Chondrocyte (in vitro differentiated cells): ENCODE data around the gene SARNP. TPM values are rescaled to one million over a fixed set of nuclear protein-coding genes. Genes with fewer than 3 reads are reported as not detected.

Experiments
- DNase-seq: peaks from one replicate; pipeline ENCODE4 v3.0.0; 2021; ENCODE audit warnings: mixed read lengths, low spot score
- H3K27ac Mint-ChIP-seq: one replicate; pipeline ENCODE4 v1.8.0; 2021; ENCODE audit warnings: mild to moderate bottlenecking, moderate library complexity, mixed read lengths; ENCODE audit not compliant: unreplicated experiment
- H3K27me3 Mint-ChIP-seq: 2 replicates; pipeline ENCODE4 v1.8.0; 2021; ENCODE audit warnings: low read depth, mixed read lengths
- H3K36me3 Mint-ChIP-seq: 2 replicates; pipeline ENCODE4 v1.8.0; 2021; ENCODE audit warnings: low read depth, mixed read lengths
- H3K4me1 Mint-ChIP-seq: 2 replicates; pipeline ENCODE4 v1.8.0; 2021; ENCODE audit warnings: low read depth, mild to moderate bottlenecking, mixed read lengths
- H3K4me3 Mint-ChIP-seq: one replicate; pipeline ENCODE4 v1.8.0; 2021; ENCODE audit warnings: mild to moderate bottlenecking, moderate library complexity, mixed read lengths; ENCODE audit not compliant: unreplicated experiment
- H3K9me3 Mint-ChIP-seq: 2 replicates; pipeline ENCODE4 v1.8.0; 2021; ENCODE audit warnings: low read depth, mixed read lengths
- CTCF ChIP-seq: fragments of 200-600 bp; sonication (generic); IDR thresholded peaks from 2 replicates; pipeline ENCODE4 v1.5.0; 2021; ENCODE audit warnings: antibody characterized with exemption, mild to moderate bottlenecking, moderate library complexity
- total RNA-seq: library from RNA; stranded (reverse); gene quantifications from 3 replicates; pipeline ENCODE4 v1.2.1, GENCODE V29; 2021

Gene SARNP
- total RNA-seq, 1 donor from 2014 or later = 54.0 TPM

- H3K27me3 Mint-ChIP-seq = no peaks in the 10 kb centered on the region
- H3K4me3 Mint-ChIP-seq = peak overlapping the region; percentile 42
- peaks cover 32% of the 10 kb centered on the region for H3K4me1 Mint-ChIP-seq
- peak overlapping the region; percentile 54 for H3K27ac Mint-ChIP-seq
- H3K9me3 Mint-ChIP-seq = no peaks in the 10 kb centered on the region
- TF ChIP-seq CTCF = no peak
- peaks cover 10% of the 10 kb centered on the region for H3K36me3 Mint-ChIP-seq
- DNase-seq = no peak
Measured at GRCh38 chr12:55818886-55819285, 1.4 kb upstream of the SARNP start.

GRCh38 chr12:55818140-55818728 is 710 bp upstream of the SARNP start:
- Mint-ChIP-seq H3K4me3 (no peak overlapping the region), H3K4me1 (peaks cover 33% of the 10 kb centered on the region), H3K9me3 (no peaks in the 10 kb centered on the region), H3K36me3 (peaks cover 10% of the 10 kb centered on the region), H3K27me3 (no peaks in the 10 kb centered on the region), H3K27ac (no peak overlapping the region)
- no peak for DNase-seq
- TF ChIP-seq CTCF = no peak

GRCh38 chr12:55816881-55817344 is 611 bp downstream of the SARNP start:
- H3K27ac Mint-ChIP-seq = no peak overlapping the region
- no peaks in the 10 kb centered on the region for H3K27me3 Mint-ChIP-seq
- peaks cover 45% of the 10 kb centered on the region for H3K4me1 Mint-ChIP-seq
- no peaks in the 10 kb centered on the region for H3K9me3 Mint-ChIP-seq
- peaks cover 5% of the 10 kb centered on the region for H3K36me3 Mint-ChIP-seq
- no peak for DNase-seq
- TF ChIP-seq CTCF = peak; percentile 18
- H3K4me3 Mint-ChIP-seq = no peak overlapping the region

- TF ChIP-seq CTCF = no peak
- Mint-ChIP-seq H3K36me3 (peaks cover 4% of the 10 kb centered on the region), H3K4me1 (peaks cover 52% of the 10 kb centered on the region), H3K27me3 (no peaks in the 10 kb centered on the region), H3K4me3 (no peak overlapping the region), H3K27ac (peak overlapping the region; percentile 57), H3K9me3 (no peaks in the 10 kb centered on the region)
- DNase-seq = peak; percentile 37
Measured at GRCh38 chr12:55815473-55815872, 2.1 kb downstream of the SARNP start.

GRCh38 chr12:55814257-55814656 is 3.3 kb downstream of the SARNP start:
- DNase-seq = no peak
- Mint-ChIP-seq H3K4me1 (peaks cover 54% of the 10 kb centered on the region), H3K27me3 (no peaks in the 10 kb centered on the region), H3K27ac (peak overlapping the region; percentile 10), H3K36me3 (peaks cover 4% of the 10 kb centered on the region), H3K4me3 (no peak overlapping the region), H3K9me3 (no peaks in the 10 kb centered on the region)
- no peak for TF ChIP-seq CTCF
